ENCODE results near the gene WDR11.

WDR11 gene

DNA sequence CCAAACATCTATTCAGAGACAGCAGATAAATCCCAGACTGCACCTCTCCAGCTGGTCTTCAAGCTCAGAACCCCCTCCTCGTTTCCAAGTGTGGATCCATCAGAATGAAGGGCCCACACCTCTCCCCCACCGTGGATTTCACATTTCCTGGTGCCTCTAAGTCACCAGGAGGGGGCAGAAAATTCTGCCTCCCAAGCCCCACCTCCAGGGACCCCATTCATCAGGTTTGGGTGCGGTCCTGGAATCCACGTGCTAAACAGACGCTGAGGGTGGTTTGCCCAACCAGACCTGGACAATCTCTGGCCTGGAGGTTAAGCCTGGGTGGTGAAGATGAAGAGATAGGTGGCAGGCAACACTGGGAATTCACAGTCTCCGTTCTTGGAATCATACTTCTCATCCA, 92.4 kb downstream of the WDR11 start:
- TF ChIP-seq, protein P1, sequence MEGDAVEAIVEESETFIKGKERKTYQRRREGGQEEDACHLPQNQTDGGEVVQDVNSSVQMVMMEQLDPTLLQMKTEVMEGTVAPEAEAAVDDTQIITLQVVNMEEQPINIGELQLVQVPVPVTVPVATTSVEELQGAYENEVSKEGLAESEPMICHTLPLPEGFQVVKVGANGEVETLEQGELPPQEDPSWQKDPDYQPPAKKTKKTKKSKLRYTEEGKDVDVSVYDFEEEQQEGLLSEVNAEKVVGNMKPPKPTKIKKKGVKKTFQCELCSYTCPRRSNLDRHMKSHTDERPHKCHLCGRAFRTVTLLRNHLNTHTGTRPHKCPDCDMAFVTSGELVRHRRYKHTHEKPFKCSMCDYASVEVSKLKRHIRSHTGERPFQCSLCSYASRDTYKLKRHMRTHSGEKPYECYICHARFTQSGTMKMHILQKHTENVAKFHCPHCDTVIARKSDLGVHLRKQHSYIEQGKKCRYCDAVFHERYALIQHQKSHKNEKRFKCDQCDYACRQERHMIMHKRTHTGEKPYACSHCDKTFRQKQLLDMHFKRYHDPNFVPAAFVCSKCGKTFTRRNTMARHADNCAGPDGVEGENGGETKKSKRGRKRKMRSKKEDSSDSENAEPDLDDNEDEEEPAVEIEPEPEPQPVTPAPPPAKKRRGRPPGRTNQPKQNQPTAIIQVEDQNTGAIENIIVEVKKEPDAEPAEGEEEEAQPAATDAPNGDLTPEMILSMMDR (conservative IDR thresholded peaks at IDR 0.05; ENCODE audit: low read depth, low read length): no peak
- no peak for DNase-seq (ENCODE audit: low read depth)
- no peak overlapping the region for H3K4me3 ChIP-seq (ENCODE audit: low read depth, low read length)

DNA sequence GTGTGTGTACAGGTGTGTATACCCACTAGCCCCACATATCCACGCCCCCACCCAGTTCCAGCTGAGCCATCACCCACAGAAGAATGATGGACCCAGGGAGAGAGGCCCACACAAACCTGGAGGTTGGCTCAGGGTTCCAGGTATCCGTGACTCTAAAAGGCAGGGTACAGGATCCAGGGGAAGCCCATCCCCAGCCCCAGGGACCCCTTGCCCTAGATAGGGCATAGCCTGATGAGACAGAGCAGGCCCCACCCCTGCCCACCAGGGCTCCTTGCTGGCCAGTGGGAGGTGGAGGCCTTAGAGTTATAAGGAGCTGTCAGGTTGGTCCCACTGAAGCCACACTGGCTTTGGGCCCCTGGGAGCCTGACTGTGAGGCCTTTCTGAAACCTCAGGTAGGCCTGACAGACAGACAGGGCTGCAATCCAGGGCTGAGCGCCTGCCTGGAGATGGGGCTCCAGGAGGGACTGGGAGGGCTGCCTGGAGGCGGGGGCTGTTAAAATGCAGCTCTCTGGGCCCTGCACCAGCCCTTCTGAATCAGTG, 93.5 kb downstream of the WDR11 start:
- DNase-seq (ENCODE audit: low read depth): no peak
- no peak overlapping the region for H3K4me3 ChIP-seq (ENCODE audit: low read depth, low read length)
- TF ChIP-seq, protein P1 (conservative IDR thresholded peaks at IDR 0.05; ENCODE audit: low read depth, low read length): no peak

DNA sequence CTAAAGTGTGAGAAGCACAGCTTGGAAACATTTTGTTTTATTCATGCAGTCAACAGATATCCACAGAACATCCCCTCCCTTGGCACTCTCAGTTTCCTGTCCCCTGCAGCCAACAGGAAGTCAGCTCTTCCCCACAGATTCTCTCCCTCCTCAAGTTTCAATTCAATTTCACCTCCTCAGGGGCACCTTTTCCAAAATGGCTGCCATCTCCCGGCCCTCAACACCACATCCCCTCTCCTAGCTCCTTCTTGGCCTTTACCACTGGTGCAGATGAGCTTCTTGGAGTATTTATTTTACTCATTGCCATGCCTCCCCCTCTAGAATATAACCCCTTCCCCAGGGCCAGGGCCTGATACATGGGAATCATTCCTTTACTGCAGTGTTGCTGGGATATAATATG, 94.0 kb downstream of the WDR11 start:
- TF ChIP-seq, protein P1 (conservative IDR thresholded peaks at IDR 0.05; ENCODE audit: low read depth, low read length): no peak
- DNase-seq (ENCODE audit: low read depth): no peak
- no peak overlapping the region for H3K4me3 ChIP-seq (ENCODE audit: low read depth, low read length)

DNA sequence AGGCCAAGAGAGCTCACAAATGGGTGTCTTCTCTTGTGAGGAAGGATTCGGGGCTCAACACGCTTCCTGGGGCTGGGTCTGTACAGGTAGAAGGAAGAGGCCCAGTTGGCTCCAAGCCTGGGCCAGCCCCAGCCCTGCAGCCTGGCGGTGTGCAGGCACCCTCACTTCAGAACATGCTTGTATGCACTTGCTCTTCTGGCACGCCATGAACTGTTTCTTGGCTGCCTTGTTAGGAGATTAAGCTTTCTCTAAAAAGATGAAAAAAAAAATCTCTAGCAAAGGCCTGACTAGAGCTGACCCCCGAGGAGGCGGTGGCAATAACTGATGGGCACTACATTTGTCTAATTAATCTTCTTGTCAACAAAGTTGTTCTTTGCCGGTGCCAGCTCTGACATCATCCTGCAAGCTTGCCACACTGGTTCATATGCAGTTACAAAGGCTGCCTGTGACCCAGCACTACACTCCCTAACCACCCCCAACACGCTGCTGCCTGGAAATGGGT, 94.7 kb downstream of the WDR11 start:
- DNase-seq (ENCODE audit: low read depth): no peak
- H3K4me3 ChIP-seq (ENCODE audit: low read depth, low read length): no peak overlapping the region
- TF ChIP-seq, protein P1 (conservative IDR thresholded peaks at IDR 0.05; ENCODE audit: low read depth, low read length): no peak

DNA sequence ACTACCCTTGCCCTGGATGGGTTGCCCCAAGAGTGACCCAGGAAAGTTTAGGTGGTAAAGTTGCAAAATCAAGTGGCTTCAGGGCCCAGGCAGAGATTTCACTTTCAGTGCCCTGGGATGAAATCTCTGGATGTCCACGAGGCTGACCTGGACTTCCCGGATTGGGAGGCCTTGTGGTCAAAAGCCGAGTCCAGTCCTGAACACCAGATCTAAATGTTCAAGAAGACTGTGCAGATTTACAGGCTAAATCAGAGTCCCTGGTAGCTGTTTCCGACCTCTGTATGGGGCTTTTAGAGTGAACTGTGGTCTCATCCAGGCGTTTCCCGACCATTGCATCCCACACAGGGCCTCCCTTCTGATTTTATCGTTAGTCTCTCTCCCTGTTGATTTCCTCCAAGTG, 95.3 kb downstream of the WDR11 start:
- no peak for DNase-seq (ENCODE audit: low read depth)
- TF ChIP-seq, protein P1 (conservative IDR thresholded peaks at IDR 0.05; ENCODE audit: low read depth, low read length): no peak
- no peak overlapping the region for H3K4me3 ChIP-seq (ENCODE audit: low read depth, low read length)

DNA sequence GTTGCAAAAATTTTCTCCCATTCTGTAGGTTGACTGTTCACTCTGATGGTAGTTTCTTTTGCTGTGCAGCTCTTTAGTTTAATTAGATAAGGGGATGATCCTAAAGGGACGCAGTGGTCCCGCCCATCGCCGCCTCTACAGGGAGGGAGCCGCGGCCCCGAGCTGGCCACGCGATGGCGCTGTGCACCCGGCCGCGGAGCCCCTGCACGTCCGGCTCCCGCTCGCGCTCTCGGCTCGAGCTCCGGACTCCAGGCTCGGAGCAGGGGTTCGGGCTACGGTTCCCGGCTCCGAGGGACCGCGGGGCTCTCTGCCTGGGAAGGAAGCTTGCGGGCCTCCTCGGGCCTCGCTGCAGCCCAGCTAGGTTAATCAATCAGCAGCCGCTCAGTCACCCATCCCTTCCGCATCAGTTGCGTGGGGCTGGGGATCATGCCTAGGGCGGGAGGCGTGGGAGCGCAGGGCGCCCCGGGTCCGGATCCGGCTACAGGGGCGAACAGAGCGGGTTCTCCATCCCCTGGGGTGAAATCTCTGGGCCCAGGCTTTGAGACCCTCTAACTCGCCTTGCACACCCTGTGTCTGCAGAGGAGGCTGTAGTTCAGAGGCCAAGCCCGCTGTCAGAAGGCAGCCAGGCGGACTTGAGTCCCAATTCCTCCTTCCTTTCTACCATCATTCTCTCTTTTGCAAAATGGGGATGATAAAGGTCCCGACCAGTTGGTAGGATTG, 97.9 kb downstream of the WDR11 start:
- peak overlapping the region; percentile 57 for H3K4me3 ChIP-seq (ENCODE audit: low read depth, low read length)
- TF ChIP-seq, protein P1 (conservative IDR thresholded peaks at IDR 0.05; ENCODE audit: low read depth, low read length): peak; percentile 65
- DNase-seq (ENCODE audit: low read depth): peak; percentile 84

DNA sequence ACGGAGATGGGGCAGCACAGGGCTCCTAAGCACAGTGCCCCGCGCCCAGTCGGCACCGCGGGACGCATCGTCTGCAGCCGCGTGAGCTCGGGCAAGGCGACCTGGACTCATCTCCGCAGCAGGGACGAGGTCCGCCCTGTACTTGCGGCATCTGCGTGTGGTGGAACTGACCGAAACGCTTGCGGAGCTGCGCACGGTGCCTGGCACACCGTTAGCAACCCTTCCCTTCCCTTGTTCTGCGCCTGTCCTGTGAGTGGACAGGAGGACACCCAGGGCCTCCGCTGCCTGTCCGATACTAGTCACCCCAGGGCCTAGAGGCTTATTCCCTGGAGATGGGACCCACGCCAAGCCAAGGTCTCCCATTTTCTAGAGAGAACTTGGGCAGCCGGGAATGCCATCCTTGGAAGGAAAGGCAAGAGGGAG, 98.5 kb downstream of the WDR11 start:
- peak overlapping the region; percentile 57 for H3K4me3 ChIP-seq (ENCODE audit: low read depth, low read length)
- TF ChIP-seq, protein P1 (conservative IDR thresholded peaks at IDR 0.05; ENCODE audit: low read depth, low read length): no peak
- peak; percentile 17 for DNase-seq (ENCODE audit: low read depth)
